WTC11 (cell line): ENCODE results near the gene NLRP3.

Experiments used
- MYBL2 ChIP-seq: sonication (generic); formaldehyde crosslinking; IDR thresholded peaks from 2 replicates; pipeline ENCODE4 v1.8.1; 2023; ENCODE audit warnings: mild to moderate bottlenecking, moderate library complexity, missing genetic modification reagents
- ZNF512 ChIP-seq: sonication (generic); formaldehyde crosslinking; IDR thresholded peaks from 2 replicates; pipeline ENCODE4 v1.8.1; 2022; ENCODE audit warnings: missing genetic modification reagents, borderline replicate concordance
- TF ChIP-seq, protein P1 (sequence below): sonication (generic); formaldehyde crosslinking; IDR thresholded peaks from 2 replicates; pipeline ENCODE4 v1.8.0; 2023; ENCODE audit warnings: mild to moderate bottlenecking, missing genetic modification reagents
- TF ChIP-seq, protein P2 (sequence below): fragments of 200-600 bp; IDR thresholded peaks from 2 replicates; pipeline ENCODE4 v1.8.0; 2022; ENCODE audit warnings: antibody characterized with exemption

DNA sequence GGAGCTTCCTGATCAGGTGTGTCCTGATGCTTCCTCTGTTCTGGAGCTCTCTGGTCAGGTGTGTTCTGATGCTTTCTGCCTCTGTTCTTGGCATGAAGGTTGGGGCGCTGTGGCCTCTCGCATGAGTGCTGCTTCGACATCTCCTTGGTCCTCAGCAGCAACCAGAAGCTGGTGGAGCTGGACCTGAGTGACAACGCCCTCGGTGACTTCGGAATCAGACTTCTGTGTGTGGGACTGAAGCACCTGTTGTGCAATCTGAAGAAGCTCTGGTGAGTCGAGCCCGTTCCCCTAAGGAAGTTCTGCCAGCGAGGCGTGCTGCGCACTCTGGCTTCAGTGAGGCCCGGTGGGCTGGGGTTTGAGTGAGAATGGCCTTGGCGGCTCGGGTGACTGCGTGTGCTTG, 18.0 kb downstream of the NLRP3 start:
- TF ChIP-seq ZNF512 = no peak
- TF ChIP-seq, protein P1, sequence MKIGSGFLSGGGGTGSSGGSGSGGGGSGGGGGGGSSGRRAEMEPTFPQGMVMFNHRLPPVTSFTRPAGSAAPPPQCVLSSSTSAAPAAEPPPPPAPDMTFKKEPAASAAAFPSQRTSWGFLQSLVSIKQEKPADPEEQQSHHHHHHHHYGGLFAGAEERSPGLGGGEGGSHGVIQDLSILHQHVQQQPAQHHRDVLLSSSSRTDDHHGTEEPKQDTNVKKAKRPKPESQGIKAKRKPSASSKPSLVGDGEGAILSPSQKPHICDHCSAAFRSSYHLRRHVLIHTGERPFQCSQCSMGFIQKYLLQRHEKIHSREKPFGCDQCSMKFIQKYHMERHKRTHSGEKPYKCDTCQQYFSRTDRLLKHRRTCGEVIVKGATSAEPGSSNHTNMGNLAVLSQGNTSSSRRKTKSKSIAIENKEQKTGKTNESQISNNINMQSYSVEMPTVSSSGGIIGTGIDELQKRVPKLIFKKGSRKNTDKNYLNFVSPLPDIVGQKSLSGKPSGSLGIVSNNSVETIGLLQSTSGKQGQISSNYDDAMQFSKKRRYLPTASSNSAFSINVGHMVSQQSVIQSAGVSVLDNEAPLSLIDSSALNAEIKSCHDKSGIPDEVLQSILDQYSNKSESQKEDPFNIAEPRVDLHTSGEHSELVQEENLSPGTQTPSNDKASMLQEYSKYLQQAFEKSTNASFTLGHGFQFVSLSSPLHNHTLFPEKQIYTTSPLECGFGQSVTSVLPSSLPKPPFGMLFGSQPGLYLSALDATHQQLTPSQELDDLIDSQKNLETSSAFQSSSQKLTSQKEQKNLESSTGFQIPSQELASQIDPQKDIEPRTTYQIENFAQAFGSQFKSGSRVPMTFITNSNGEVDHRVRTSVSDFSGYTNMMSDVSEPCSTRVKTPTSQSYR (CRISPR knock-in tag) = no peak
- TF ChIP-seq, protein P2, sequence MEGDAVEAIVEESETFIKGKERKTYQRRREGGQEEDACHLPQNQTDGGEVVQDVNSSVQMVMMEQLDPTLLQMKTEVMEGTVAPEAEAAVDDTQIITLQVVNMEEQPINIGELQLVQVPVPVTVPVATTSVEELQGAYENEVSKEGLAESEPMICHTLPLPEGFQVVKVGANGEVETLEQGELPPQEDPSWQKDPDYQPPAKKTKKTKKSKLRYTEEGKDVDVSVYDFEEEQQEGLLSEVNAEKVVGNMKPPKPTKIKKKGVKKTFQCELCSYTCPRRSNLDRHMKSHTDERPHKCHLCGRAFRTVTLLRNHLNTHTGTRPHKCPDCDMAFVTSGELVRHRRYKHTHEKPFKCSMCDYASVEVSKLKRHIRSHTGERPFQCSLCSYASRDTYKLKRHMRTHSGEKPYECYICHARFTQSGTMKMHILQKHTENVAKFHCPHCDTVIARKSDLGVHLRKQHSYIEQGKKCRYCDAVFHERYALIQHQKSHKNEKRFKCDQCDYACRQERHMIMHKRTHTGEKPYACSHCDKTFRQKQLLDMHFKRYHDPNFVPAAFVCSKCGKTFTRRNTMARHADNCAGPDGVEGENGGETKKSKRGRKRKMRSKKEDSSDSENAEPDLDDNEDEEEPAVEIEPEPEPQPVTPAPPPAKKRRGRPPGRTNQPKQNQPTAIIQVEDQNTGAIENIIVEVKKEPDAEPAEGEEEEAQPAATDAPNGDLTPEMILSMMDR = no peak
- no peak for TF ChIP-seq MYBL2 (CRISPR knock-in tag)
